Type B pancreatic cell (in vitro differentiated cells): ENCODE data around the gene TMEM117. TPM values are rescaled to one million over a fixed set of nuclear protein-coding genes. Genes with fewer than 3 reads are reported as not detected.

Source experiments
- DNase-seq: peaks from one replicate; pipeline ENCODE4 v3.0.0; 2021; ENCODE audit warnings: mixed read lengths; ENCODE audit not compliant: unreplicated experiment; ENCODE audit errors: extremely low spot score
- H3K27ac Mint-ChIP-seq: 2 replicates; pipeline ENCODE4 v1.8.0; 2021; ENCODE audit warnings: mild to moderate bottlenecking, mixed read lengths
- H3K27me3 Mint-ChIP-seq: 2 replicates; pipeline ENCODE4 v1.8.0; 2021; ENCODE audit warnings: mixed read lengths
- H3K36me3 Mint-ChIP-seq: 2 replicates; pipeline ENCODE4 v1.8.0; 2021; ENCODE audit warnings: mixed read lengths
- H3K4me1 Mint-ChIP-seq: one replicate; pipeline ENCODE4 v1.8.0; 2021; ENCODE audit warnings: mixed read lengths; ENCODE audit not compliant: unreplicated experiment
- H3K4me3 Mint-ChIP-seq: 2 replicates; pipeline ENCODE4 v1.8.0; 2021; ENCODE audit warnings: mild to moderate bottlenecking, mixed read lengths
- H3K9me3 Mint-ChIP-seq: 2 replicates; pipeline ENCODE4 v1.8.0; 2021; ENCODE audit warnings: mixed read lengths
- CTCF ChIP-seq: fragments of 200-600 bp; sonication (generic); conservative IDR thresholded peaks from 2 replicates; pipeline ENCODE4 v1.5.0; 2021; ENCODE audit warnings: antibody characterized with exemption, mild to moderate bottlenecking
- total RNA-seq: library from RNA; stranded (reverse); gene quantifications from 2 replicates; pipeline ENCODE4 v1.2.1, GENCODE V29; 2021; ENCODE audit warnings: low replicate concordance

The TMEM117 gene
- total RNA-seq, 1 donor from 2014 or later = 14.3 TPM

GRCh38 chr12:44078273-44078672 is 242.4 kb downstream of the TMEM117 start:
- Mint-ChIP-seq H3K4me1 (no peaks in the 10 kb centered on the region), H3K27me3 (no peaks in the 10 kb centered on the region), H3K9me3 (no peaks in the 10 kb centered on the region), H3K27ac (no peak overlapping the region), H3K36me3 (no peaks in the 10 kb centered on the region), H3K4me3 (no peak overlapping the region)
- TF ChIP-seq CTCF = no peak
- DNase-seq = no peak

GRCh38 chr12:44088647-44089046 is 252.8 kb downstream of the TMEM117 start:
- Mint-ChIP-seq H3K27me3 (no peaks in the 10 kb centered on the region), H3K27ac (no peak overlapping the region), H3K4me1 (no peaks in the 10 kb centered on the region), H3K9me3 (no peaks in the 10 kb centered on the region), H3K4me3 (no peak overlapping the region), H3K36me3 (no peaks in the 10 kb centered on the region)
- no peak for DNase-seq
- TF ChIP-seq CTCF = no peak

- H3K27ac Mint-ChIP-seq = no peak overlapping the region
- no peak for DNase-seq
- H3K36me3 Mint-ChIP-seq = no peaks in the 10 kb centered on the region
- no peak for TF ChIP-seq CTCF
- no peaks in the 10 kb centered on the region for H3K9me3 Mint-ChIP-seq
- H3K4me3 Mint-ChIP-seq = no peak overlapping the region
- no peaks in the 10 kb centered on the region for H3K4me1 Mint-ChIP-seq
- no peaks in the 10 kb centered on the region for H3K27me3 Mint-ChIP-seq
Measured at GRCh38 chr12:44091948-44092606, 256.2 kb downstream of the TMEM117 start.

GRCh38 chr12:44098786-44099185 is 262.9 kb downstream of the TMEM117 start:
- no peaks in the 10 kb centered on the region for H3K4me1 Mint-ChIP-seq
- H3K27ac Mint-ChIP-seq = no peak overlapping the region
- no peaks in the 10 kb centered on the region for H3K27me3 Mint-ChIP-seq
- no peak overlapping the region for H3K4me3 Mint-ChIP-seq
- no peaks in the 10 kb centered on the region for H3K36me3 Mint-ChIP-seq
- H3K9me3 Mint-ChIP-seq = no peaks in the 10 kb centered on the region
- TF ChIP-seq CTCF = no peak
- DNase-seq = no peak

GRCh38 chr12:44099486-44099885 is 263.6 kb downstream of the TMEM117 start:
- TF ChIP-seq CTCF = no peak
- Mint-ChIP-seq H3K36me3 (no peaks in the 10 kb centered on the region), H3K27me3 (no peaks in the 10 kb centered on the region), H3K4me1 (no peaks in the 10 kb centered on the region), H3K27ac (no peak overlapping the region), H3K9me3 (no peaks in the 10 kb centered on the region), H3K4me3 (no peak overlapping the region)
- DNase-seq = no peak

- no peaks in the 10 kb centered on the region for H3K27me3 Mint-ChIP-seq
- H3K27ac Mint-ChIP-seq = no peak overlapping the region
- TF ChIP-seq CTCF = no peak
- no peaks in the 10 kb centered on the region for H3K9me3 Mint-ChIP-seq
- no peaks in the 10 kb centered on the region for H3K4me1 Mint-ChIP-seq
- no peak for DNase-seq
- H3K36me3 Mint-ChIP-seq = no peaks in the 10 kb centered on the region
- no peak overlapping the region for H3K4me3 Mint-ChIP-seq
Measured at GRCh38 chr12:44100264-44100663, 264.4 kb downstream of the TMEM117 start.
